ENCODE data around the gene SGK1.
"Not testable (repeated sequence)": the region's sequence is repeated elsewhere in the genome, so short reads cannot be mapped to it uniquely, and the experiment has no call there.

SGK1 gene

DNA sequence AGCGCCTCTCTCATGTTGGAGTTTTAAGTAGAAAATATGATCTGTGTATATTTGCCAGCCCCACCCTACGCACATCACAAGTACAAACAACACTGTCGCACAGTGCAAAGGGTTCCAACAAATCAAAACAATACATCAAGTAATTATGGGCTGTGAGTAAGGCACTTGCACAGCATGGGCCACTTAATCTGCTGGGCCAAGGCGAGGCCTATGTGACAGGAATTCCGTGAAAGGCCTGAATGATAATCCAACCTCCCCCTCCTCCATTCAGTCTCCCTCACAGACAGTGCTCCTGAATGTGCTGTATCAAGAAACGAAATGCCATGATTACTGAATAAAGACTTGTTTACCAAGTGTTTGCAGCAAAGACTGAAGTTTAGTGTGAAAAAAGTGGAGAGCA lies 135.4 kb downstream of the SGK1 start:
- no peak for DNase-seq

DNA sequence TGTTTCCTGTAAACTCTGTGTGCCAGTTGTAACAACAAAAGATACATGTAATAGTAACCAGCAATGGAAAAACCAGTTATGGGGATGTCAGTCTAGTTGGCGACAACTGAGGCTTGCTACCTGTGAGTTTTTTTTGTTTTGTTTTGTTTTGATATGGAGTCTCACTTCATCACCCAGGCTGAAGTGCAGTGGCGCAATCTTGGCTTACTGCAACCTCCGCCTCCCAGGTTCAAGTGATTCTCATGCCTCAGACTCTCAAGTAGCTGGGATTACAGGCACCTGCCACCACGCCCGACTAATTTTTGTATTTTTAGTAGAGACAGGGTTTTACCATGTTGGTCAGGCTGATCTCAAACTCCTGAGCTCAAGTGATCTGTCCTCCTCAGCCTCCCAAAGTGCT lies 136.2 kb downstream of the SGK1 start:
- not testable (repeated sequence) for DNase-seq

DNA sequence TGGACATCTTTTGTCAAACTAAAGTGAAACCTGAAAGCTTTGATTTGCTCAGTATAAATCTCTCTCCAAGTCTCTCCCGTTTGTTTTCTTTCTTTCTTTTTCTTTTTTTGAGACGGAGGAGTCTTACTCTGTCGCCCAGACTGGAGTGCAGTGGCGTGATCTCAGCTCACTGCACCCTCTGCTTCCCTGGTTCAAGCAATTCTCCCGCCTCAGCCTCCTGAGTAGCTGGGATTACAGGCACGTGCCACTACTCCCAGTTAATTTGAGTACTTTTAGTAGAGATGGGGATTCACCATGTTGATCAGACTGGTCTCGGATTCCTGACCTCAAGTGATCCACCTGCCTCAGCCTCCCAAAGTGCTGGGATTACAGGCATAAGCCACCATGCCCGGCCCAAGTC lies 136.7 kb downstream of the SGK1 start:
- DNase-seq: not testable (repeated sequence)

DNA sequence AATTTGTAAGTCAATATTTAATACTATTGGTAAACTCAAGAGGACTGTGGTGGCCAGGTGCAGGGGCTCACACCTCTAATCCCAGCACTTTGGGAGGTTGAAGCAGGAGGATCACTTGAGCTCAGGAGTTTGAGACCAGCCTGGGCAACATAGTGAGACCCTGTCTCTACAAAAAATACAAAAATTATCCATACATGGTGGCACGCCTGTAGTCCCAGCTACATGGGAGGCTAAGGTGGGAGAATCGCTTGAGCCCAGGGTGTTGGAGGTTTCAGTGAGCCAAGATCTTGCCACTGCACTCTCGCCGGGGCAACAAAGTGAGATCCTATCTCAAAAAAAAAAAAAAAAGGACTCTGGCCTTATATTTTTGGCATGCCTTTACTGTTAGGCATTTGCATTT lies 137.4 kb downstream of the SGK1 start:
- not testable (repeated sequence) for DNase-seq

DNA sequence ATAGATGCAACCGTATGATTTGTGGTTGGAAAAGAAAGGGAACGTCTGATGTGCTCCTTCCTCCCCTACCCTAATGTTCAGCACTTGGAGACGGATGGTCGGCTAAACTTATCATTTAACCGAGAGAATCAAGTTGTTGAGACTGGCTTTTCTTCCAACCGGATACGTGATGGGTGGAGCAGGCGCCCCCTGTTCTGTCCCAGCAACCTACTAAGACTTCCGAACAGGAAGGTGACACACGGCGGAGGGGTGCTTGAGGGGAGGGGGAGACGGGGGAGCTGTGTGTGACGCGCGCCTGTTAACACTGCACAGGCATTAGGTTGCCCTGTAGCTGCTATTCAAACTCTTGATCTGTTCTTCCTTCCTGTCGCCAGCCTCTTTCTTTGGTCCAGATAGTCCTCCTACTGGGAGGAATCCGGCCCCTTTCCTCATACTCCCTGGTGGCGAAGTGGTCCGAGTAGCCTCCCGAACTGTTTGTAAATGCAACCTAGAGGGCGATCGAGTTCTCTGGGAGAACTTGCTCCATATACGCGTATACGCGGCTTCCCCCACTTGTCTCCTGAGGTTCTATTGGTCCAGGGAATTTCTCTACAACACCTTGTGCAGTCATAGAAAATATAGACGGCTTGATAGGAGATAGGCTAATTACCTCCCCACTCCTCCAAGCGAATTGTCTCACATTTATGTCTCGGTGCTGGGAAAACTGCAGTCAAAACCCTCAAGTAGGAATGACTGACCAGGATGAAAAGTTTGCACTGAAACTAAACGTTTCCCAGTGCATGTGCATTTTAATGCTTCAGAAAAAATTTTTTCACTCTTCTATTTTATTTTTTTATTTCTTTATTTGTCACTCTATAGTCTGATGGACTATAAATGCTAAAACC lies 139.5 kb downstream of the SGK1 start:
- peak; percentile 81 for DNase-seq

DNA sequence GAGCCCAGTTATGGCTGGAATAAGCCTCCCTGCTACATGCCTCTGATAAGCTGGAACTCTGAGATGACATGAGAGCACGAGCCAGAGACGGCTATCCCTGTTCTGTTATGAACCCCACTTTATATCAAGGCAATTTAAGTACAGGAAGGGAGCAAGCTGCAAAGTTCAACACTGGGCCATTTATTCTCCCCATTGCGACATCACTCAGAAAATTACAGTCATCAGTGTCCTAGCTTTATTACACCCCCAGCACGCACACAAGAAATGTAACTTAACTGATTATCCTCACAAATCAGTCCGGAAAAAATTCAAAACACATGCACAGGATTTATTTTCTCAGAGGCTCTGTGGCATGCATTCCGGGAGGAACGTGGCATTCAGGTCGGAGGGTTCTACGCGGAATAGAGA lies 140.2 kb downstream of the SGK1 start:
- DNase-seq: no peak

DNA sequence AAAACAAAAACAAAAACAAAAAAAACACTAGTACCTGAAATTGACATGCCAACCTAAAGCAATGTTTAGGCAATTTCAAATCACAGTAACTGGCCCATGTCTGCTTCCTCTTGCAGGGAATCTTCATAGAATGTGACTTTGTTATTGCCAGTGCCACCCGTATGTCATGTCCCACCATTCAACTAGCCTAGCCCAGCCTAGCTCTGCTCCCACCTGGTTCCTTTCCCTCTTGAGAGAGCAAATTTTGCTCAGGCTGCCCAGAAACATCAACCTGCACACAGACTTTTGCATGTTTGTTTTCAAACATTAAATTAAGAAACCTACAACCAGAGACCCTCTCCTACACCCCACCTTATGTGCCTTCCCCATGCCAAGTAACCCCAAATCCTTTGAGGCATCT lies 140.7 kb downstream of the SGK1 start:
- DNase-seq: no peak

DNA sequence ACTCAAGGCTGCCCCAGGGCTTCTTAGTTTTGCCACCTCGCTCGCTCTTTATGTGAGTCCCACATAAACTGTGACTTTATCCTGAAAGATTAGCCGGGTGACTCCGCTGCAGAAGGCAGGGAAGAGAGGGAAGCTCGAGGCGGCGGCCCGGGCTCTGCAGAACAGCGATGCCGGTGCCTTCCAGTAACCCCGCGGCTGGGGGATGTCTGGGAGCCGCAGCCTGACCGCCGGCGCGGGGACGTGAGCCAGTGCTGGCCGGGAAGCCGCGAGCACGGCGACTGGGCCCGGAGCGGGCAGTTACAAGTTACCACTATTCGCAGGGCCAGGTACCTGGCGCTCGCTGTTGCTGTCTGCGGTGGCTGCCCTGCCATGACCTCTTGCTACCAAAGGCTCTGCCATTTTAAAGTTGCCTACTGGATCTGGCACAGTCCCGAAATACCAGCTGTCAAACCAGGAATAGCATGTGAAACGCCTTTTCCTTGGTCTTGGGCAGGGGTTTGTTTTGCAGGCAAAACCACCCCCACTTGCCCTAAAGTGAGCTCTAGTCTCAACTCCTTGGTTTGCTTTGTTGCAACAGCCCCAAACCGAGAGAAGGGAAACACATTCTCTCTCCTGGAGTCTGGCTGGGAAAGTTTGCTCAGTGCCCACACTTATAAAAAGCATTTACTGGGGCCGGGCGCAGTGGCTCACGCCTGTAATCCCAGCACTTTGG lies 141.5 kb downstream of the SGK1 start:
- DNase-seq: no peak

DNA sequence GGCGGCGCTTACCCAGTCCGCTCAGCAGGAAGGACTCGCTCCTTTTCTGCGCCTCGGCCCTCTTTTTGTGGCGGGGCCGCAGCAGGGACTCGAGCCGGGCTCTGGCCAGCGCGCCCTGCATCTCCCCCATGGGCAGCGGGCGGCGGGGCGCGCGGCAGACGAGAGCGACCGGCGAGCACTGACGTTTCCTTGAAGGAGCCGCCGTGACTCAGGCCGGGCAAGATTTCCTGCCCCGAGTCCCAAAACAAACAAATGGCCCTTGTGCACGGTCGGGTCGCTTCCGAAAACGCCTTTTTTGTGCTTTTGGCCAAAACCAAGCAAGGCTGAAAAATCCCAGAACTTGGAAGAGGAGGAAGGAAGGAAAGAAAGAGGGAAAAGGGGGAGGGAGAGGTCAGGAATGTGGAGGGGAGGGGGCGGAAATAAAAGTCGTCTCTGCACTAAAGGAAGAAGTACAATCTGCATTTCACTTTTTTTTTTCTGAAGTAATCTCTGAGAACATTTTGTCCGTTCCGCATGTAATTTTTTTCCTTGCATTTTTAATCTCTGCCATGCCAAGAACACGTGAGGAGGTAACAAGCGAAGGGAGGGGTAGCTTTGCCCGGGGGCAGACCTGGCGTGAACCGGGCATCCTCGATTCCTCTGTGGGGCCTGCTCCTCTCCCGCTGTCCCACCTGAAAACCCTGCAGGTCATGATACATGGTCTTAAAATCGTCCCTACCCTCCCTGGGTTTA lies 142.2 kb downstream of the SGK1 start:
- no peak for DNase-seq

DNA sequence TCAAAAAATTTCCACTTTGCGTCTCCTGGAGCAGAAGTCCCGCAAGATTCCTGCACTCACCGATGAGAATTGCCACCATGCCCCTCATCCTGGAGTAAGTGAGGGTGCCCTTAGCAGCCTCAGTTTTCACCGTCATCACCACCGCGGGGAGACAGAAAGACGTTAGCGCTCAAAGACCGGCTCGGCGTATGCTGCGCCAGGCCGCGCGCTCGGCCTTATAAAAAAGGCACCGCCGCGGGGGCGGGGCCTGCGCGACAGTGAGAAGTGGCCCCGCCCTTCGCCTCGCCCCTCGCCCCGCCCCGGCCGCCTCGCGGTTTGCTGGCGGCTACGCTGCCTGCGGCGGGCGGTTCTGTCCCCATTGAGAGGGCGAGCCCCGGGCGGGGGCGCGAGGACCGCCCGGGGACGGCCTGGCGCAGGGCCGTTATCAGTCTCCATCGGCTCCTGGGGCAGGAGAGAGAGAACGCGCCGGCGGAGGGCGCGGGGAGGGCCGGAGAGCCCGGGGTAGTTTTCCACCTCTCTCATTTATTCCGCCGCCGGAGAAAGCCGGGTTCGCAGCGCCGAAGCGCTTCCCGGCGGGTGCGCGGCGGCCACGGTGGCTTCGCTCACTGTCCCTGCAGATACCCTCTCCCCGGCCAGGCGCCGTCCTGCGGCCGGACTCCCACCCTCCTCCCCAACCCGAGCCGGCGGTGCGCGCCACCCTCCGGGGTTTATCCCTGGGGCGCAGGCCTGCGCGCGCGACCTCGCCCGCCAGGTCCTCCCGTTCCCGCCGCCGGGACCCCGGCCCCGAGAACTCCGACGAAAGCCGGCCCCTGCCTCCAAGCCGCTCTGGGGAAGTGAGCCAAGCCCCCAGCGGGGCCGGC lies 143.0 kb downstream of the SGK1 start:
- DNase-seq: peak; percentile 98

DNA sequence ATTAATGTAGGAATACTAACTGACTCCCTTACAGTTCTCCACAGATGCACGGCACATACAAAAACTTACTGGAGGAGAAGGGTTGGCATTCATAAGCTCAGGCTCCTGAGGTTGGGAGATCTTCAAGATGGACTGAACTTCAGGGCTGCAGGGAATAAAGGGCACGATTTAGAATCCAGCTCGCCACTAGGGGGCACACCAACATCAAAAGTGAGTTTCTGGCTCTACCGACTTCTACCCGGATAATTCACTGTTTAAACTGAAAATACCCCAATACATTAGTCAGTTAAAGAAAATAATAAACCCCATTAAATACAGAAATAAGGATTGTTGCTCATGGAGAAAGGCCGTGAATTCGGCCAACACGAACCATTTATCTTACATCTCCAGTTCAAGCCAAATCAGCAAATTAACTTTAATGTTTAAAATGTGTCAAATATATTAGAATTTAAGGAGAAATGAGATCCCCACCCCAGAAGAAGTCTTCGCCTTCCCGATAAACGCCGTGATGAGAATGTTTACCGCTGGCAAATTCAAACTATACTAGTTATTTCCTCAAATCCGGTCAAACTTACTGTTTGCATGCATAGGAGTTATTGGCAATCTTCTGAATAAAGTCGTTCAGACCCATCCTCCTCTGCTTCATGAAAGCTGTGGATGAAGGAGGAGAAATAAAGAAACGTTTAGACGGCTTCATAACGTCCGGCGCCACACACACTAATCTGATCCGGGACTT lies 143.8 kb downstream of the SGK1 start:
- DNase-seq: peak; percentile 85

DNA sequence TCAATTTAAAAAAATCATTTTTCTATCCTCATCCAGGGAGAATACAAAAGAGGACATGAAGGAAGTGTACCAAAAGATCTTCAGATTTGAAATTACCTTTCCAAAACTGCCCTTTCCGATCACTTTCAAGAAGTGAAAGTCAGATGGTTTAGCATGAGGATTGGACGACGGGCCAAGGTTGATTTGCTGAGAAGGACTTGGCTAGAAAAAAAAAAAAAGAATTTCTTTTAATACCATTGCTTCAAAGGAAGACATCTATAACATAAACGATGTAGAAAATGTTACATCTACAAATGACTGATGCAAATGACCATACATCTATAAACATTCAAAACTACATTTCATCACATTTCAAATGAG lies 144.6 kb downstream of the SGK1 start:
- DNase-seq: no peak

DNA sequence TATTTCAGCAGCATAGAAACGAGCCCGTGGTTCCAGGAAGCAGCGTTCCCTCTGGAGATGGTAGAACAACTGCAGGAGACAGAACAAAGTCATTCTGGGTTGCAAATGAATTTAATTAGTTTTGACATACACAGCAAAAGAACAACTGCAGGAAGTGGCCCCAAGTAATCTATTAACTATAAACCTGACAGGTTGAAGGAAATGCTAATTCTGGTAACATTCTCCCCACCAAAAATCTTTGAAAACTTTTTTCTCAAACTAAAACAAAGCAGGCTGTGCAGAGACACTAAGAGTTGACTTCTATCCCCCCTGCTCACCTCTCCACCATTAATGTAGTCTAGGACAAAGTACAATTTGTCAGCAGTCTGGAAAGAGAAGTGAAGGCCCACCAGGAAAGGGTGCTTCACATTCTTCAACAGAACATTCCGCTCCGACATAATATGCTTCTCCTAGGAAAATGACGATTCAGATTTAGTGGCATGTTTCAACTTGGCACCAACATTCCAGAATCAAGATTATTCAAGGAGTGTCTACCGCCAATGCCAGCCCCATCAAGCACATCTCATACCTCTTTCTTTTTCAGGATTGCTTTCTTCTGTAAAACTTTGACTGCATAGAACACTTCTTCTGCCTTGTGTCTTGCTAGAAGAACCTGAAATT lies 145.1 kb downstream of the SGK1 start:
- no peak for DNase-seq

DNA sequence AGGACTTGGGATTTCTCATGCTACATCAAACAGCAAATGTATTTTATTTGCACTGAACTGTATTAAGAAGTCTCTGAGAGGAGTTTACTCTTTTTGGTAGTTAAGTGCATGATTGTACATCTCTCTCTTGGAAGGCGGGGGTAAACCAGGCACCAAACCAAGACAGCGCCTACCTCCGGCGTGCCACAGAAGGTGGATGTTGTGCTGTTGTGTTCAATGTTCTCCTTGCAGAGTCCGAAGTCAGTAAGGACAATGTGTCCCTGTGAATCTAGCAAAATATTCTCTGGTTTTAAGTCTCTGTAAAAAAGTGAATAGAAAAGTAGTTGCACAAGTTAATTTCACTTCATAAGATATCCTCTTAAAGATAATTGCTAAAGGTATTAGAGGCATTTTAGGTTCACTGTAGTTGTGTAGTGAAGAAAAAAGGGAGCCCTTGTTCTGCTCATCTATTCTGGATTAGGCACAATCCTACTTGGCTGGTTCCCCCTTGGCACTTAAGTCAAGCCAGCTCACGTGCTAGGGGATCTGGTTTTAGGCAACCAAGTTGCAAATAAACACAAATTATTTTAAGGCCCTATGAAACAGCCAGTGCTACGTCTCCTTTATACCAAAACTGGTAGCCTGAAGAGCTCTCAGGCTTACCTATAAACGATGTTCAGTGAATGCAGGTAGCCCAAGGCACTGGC lies 145.7 kb downstream of the SGK1 start:
- no peak for DNase-seq

DNA sequence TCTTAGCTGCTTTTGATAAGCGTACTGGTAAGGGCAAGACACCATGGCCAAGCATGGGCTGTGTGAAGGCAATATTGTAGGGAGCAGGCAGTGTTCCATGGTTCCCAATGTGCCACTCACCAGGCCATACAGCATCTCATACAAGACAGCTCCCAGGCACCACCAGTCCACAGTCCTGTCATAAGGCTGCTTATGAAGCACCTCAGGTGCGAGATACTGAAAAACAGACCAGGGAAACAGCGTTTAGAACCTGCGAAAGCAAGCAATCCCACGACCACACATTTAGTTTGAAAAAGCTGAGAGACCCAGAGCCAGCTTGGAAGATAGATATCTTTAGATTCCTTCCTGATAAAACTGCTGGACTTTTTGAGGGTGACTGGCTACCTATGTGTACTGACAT lies 146.4 kb downstream of the SGK1 start:
- no peak for DNase-seq

DNA sequence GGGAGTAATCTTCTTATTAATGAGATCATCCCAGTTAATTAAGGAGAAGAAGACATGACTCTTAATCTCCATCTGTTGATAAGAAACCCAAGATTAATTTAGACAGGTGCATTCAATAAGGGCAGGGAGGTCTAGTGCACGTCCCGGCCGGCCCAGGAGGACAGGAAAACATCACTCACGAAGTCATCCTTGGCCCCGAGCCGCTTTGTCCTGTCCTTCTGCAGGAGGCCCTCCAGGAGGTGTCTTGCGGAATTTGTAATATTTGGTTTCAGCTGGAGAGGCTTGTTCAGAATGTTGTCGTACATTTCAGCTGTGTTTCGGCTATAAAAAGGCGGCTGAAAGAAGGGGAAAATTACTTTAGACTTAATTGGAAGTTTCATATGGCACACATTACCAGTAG lies 147.1 kb downstream of the SGK1 start:
- DNase-seq: no peak

DNA sequence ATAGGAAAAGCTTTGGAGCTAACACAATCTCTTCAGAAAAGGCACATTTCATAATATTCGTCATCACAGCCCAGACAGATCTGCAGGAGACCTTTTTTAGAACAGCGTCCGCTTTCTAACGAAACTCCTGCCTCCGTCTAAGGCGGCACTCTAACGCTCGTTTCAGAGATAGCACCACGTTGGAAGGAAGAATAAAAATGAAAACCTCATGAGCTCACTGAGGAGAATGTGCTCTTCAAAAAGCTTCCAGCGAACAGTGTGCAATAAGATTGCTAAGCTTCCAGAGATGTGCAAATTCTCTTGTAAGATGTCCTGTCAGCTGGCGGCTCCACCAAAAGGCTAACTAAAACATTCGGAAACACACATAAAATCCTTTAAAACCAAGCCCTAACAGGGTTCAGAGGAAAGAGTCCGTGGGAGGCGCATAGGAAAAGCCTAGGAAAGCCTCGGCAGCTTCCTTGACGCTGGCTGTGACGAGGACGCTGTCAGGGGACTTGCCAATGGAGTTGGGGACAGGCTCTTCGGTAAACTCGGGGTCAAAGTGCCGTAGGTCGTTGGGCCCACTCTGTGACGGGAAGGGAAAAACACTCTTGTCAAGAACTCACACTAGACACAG lies 147.9 kb downstream of the SGK1 start:
- DNase-seq: no peak

DNA sequence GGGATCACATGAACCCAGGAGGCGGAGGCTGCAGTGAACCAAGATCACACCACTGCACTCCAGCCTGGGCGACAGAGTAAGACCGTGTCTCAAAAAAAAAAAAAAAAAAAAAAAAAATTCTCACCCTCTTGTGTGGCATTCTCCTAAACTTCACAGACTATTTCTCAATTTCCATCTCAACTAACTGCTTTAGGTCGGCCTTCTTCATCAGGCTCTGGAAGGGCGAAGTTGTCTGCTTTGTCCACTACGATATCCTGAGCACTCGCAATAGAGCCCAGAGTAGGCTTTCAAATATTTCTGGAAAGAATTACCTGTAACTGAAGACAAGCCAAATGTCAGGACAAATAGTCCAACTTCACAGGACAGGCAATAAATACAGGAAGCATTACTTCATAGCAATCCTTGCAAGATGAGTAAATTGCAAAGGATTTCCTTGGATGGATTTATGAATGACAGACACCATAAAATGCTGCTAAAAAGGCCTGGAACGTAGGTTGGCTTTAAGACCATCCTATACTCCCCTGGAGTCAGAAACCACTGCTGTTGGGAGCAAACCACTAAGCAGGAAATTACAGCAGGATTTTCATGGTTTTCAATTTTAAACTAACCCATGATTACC lies 149.2 kb downstream of the SGK1 start:
- DNase-seq: no peak

DNA sequence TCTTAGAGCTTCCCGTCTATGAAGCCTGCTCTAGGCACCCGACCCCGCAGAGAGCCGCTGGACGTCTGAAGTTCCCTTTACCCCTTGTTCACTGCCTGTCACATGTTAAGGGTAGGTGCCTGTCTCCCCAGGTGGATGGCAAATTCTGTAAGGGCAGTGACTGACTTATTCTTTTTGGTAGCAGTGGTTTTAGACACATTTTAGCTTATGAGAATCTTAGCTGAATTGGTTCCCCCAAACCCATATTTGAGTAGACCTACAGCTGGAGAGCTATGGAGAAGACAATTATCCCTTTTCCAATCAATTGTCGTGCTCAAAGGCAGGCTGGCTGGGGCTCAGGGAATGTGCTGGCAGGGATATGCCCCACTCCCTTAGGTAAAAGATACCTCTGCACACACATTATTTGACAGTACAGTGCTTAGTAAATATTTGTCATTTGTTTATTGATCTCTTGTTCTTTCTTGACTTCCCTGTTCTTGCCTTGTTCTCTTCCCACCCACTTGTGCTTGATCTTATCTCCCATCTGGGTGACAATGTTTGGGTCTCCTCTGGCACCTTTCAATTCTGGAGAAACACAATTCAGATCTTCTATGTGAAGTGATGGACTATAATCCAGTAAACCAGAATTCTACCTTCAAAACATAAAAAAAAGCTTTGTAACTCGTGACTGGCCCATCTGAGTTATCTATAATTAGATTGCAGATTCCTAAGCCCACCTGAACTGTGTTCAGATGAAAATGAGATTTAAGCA lies 151.2 kb downstream of the SGK1 start:
- no peak for DNase-seq

All from activated T-cell treated with anti-CD3 and anti-CD28 coated beads, Interleukin-2, amount 50 U/mL, for 1 hour (primary cell).